Mucosa of descending colon (tissue), 3 donors: ENCODE results near the gene UPF3B. TPM values are rescaled to one million over a fixed set of nuclear protein-coding genes. Genes with fewer than 3 reads are reported as not detected.

ENCODE experiments used
- ATAC-seq: fragments of 200-7000 bp; cut with Tn5 transposase; one replicate; pipeline ENCODE4 v1.9.1; 2020; ENCODE audit warnings: mild to moderate bottlenecking, moderate library complexity
- DNase-seq, 3 donors: peaks; one replicate each; pipeline ENCODE4 v3.0.0-alpha.2; 2020
- H3K36me3 ChIP-seq: fragments of 200-600 bp; one replicate; pipeline ENCODE4 v1.8.0; 2021; ENCODE audit warnings: low read depth, mild to moderate bottlenecking
- H3K4me1 ChIP-seq: fragments of 200-600 bp; one replicate; pipeline ENCODE4 v1.8.0; 2021; ENCODE audit warnings: low read depth, mild to moderate bottlenecking
- H3K4me3 ChIP-seq: fragments of 200-600 bp; one replicate; pipeline ENCODE4 v1.8.0; 2021; ENCODE audit warnings: mild to moderate bottlenecking
- H3K9me3 ChIP-seq: fragments of 200-600 bp; one replicate; pipeline ENCODE4 v1.8.0; 2021; ENCODE audit warnings: mild to moderate bottlenecking
- intact Hi-C, 2 donors: fragments of 100-400 bp; cut with DNase I in 1 of 2; cut with micrococcal nuclease in 1 of 2; formaldehyde crosslinking; loops; one replicate each; pipeline versions ENCODE4 v1.11.0 to v1.11.1; 2022; cut with DNase I, micrococcal nuclease
- total RNA-seq, 3 donors: library from RNA; stranded (reverse); fragmentation: NEBNext Ultra II Directional in 2 of 3; extraction: Animal tissue kit (Norgen Biotek cat#: 25700) in 2 of 3; gene quantifications; one replicate each; pipeline versions ENCODE4 v1.2.1 to v1.2.4, GENCODE V29; 2021 to 2023
- TF ChIP-seq, protein P1 (sequence below): fragments of 200-600 bp; IDR thresholded peaks from one replicate; pipeline ENCODE4 v1.8.0; 2022; ENCODE audit warnings: antibody characterized with exemption, mild to moderate bottlenecking
- donor health status: DM: no; HTN: no; CAD: no; lungs with moderate emphysema.
- donor health status: DM: no; HTN: no; CAD: no.
- donor health status: DM: no; HTN: yes; CAD: no.

Gene UPF3B
- total RNA-seq, 3 donors from 2014 or later = 7.2 to 11.1 (median 8.8) TPM

DNA sequence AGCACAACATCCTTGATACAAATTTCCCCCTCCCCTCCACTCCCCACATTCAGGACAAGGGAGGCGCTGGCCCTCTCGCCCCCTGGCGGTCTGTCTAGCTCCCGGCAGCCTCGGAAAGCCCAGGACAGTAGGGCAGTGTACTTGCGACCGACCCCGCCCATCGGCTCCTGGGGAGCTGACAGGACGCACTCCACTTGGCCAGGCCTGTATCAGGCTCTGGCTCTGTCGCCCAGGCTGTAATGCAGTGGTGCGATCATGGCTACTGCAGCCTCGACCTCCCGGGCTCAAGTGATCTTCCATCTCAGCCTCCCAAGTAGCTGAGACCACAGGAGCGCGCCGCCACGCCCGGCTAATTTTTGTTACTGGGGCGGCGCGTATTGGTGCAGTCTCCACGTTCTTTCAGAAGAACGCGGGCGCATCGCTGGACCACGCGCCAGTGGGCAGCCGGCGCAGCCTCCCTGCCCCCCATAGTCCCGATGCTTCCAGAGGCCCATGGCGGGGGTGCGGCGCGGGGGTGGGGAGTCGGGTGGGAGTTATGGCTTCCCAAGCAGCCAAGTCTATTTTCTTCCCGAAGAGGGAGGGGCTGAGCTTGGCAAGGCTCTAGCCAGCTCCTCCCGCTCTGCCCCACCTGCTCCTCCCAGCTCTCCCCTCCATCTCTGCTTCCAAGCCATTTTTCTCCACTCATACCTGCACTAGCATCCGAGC, 35.1 kb upstream of the UPF3B start:
- Histone ChIP-seq H3K36me3 (no peaks in the 10 kb centered on the region), H3K4me1 (no peaks in the 10 kb centered on the region), H3K4me3 (no peak overlapping the region), H3K9me3 (no peaks in the 10 kb centered on the region)
- ATAC-seq = peak; percentile 90
- peak; percentile 73 to 80 (median 74) for DNase-seq
- intact Hi-C loops = no loop called here
- TF ChIP-seq, protein P1, sequence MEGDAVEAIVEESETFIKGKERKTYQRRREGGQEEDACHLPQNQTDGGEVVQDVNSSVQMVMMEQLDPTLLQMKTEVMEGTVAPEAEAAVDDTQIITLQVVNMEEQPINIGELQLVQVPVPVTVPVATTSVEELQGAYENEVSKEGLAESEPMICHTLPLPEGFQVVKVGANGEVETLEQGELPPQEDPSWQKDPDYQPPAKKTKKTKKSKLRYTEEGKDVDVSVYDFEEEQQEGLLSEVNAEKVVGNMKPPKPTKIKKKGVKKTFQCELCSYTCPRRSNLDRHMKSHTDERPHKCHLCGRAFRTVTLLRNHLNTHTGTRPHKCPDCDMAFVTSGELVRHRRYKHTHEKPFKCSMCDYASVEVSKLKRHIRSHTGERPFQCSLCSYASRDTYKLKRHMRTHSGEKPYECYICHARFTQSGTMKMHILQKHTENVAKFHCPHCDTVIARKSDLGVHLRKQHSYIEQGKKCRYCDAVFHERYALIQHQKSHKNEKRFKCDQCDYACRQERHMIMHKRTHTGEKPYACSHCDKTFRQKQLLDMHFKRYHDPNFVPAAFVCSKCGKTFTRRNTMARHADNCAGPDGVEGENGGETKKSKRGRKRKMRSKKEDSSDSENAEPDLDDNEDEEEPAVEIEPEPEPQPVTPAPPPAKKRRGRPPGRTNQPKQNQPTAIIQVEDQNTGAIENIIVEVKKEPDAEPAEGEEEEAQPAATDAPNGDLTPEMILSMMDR = peak; percentile 44

DNA sequence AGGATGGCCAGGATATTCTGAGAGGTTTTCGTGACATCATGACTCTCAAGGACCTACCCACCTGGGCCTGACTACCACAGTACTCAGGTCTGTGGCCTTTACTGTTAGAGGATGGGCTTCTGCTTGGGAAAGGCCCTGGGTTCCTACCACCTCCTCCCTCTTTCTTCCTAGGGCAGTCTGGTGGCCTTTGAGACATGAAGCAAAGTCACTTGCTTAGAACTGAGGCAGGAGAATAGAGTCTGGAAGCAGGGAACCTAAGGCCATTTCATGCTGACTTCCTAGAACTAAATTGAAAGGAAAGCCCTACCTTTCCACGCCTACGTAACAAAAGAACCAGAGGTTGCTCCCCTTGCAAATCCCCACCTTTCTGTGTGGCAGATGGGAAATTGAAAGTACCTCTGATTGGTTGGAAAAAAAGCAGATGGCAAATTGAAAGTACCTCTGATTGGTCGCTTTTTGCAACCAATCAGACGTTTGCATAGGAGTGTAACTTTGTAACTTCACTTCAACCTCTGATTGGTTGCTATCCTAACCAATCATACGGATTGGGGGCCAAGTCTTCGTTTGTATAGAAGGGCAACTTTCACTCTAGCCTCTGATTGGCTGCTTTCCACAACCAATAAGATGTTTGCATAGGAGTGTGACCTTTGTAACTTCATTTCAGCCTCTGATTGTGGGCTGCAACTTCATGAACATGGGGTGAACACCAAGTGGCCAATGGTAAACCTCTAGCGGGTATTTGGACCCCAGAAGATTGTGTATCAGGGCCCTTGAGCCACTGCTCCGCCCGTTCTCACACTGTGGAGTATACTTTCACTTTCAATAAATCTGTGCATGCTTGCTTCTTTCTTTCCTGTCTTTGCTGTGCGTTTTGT, 33.0 kb upstream of the UPF3B start:
- Histone ChIP-seq H3K4me1 (no peaks in the 10 kb centered on the region), H3K4me3 (no peak overlapping the region), H3K9me3 (no peaks in the 10 kb centered on the region), H3K36me3 (no peaks in the 10 kb centered on the region)
- ATAC-seq = peak; percentile 76
- peak in 1 of 3 donors; percentile 49 for DNase-seq
- TF ChIP-seq, protein P1 = no peak
- intact Hi-C loops = no loop called here

- Histone ChIP-seq H3K36me3 (no peaks in the 10 kb centered on the region), H3K4me3 (no peak overlapping the region), H3K4me1 (no peaks in the 10 kb centered on the region), H3K9me3 (no peaks in the 10 kb centered on the region)
- TF ChIP-seq, protein P1 = no peak
- intact Hi-C loops = no loop called here
- DNase-seq (peak in 1 of 3 donors; percentile 27), ATAC-seq (peak; percentile 90)
Measured at GRCh38 chrX:119880552-119881437, 28.0 kb upstream of the UPF3B start.

DNA sequence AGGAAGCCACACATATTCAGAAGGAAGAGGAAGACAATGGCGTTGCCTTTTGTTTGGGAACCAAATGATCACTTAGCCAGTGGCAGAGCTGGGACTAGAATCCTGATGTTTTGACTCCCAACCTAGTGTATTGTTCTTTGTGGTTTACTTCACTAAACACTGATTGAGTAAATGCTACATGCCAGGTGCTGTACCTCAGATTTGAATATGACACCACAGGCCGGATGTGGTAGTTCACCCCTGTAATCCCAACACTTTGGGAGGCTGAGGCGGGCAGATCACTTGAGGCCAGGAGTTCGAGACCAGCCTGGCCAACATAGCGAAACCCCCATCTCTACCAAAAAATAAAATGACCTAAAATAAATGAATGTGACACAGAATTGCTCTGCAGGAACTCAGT, 27.3 kb upstream of the UPF3B start:
- Histone ChIP-seq H3K36me3 (no peaks in the 10 kb centered on the region), H3K9me3 (no peaks in the 10 kb centered on the region), H3K4me3 (no peak overlapping the region), H3K4me1 (no peaks in the 10 kb centered on the region)
- DNase-seq (no peak), ATAC-seq (peak; percentile 23)
- intact Hi-C loops = no loop called here
- TF ChIP-seq, protein P1 = no peak

GRCh38 chrX:119878740-119879139, 26.0 kb upstream of the UPF3B start:
- no peaks in the 10 kb centered on the region for H3K9me3 ChIP-seq
- no peak for DNase-seq
- intact Hi-C loops = no loop called here
- TF ChIP-seq, protein P1 = no peak
- H3K36me3 ChIP-seq = no peaks in the 10 kb centered on the region
- no peak for ATAC-seq
- H3K4me1 ChIP-seq = no peaks in the 10 kb centered on the region
- no peak overlapping the region for H3K4me3 ChIP-seq
